HG03558 (cell line): ENCODE data around the gene STARD10.

ENCODE experiments used
- ATAC-seq: cut with Tn5 transposase; IDR thresholded peaks from one replicate; pipeline ENCODE4 v1.9.1; 2021; ENCODE audit warnings: moderate number of reproducible peaks; ENCODE audit not compliant: unreplicated experiment; ENCODE audit errors: extremely low read depth

Gene STARD10

GRCh38 chr11:72782081-72782920 is 11.5 kb downstream of the STARD10 start:
- no peak for ATAC-seq

- ATAC-seq = no peak
Measured at GRCh38 chr11:72781313-72782080, 12.3 kb downstream of the STARD10 start.

- ATAC-seq = no peak
Measured at GRCh38 chr11:72781063-72781312, 12.9 kb downstream of the STARD10 start.

GRCh38 chr11:72780296-72781062 is 13.4 kb downstream of the STARD10 start:
- no peak for ATAC-seq

GRCh38 chr11:72779495-72780128 is 14.2 kb downstream of the STARD10 start:
- no peak for ATAC-seq

GRCh38 chr11:72778535-72779494 is 15.0 kb downstream of the STARD10 start:
- no peak for ATAC-seq

GRCh38 chr11:72777755-72778278 is 16.0 kb downstream of the STARD10 start:
- no peak for ATAC-seq

- no peak for ATAC-seq
Measured at GRCh38 chr11:72776844-72777754, 16.7 kb downstream of the STARD10 start.

- ATAC-seq = no peak
Measured at GRCh38 chr11:72776117-72776843, 17.6 kb downstream of the STARD10 start.

- no peak for ATAC-seq
Measured at GRCh38 chr11:72775288-72776110, 18.3 kb downstream of the STARD10 start.

GRCh38 chr11:72774499-72774898 is 19.3 kb downstream of the STARD10 start:
- no peak for ATAC-seq

GRCh38 chr11:72773696-72774095 is 20.2 kb downstream of the STARD10 start:
- ATAC-seq = no peak

GRCh38 chr11:72773291-72773690 is 20.6 kb downstream of the STARD10 start:
- no peak for ATAC-seq

- no peak for ATAC-seq
Measured at GRCh38 chr11:72772059-72772458, 21.8 kb downstream of the STARD10 start.

- no peak for ATAC-seq
Measured at GRCh38 chr11:72771507-72771906, 22.3 kb downstream of the STARD10 start.

- no peak for ATAC-seq
Measured at GRCh38 chr11:72770799-72771198, 23.0 kb downstream of the STARD10 start.

- ATAC-seq = no peak
Measured at GRCh38 chr11:72769680-72770079, 24.2 kb downstream of the STARD10 start.
